Common myeloid progenitor, CD34-positive (primary cell): ENCODE data around the gene AKR1A1.
"Not testable (repeated sequence)": the region's sequence is repeated elsewhere in the genome, so short reads cannot be mapped to it uniquely, and the experiment has no call there.

ENCODE experiments used
- CTCF ChIA-PET: fragments of 350-600 bp; sonication (Branson Sonifier 250); formaldehyde crosslinking; loops from one replicate; lab custom pipeline; 2021; ENCODE audit warnings: antibody characterized with exemption; lab: Charles Lee
- POLR2A ChIA-PET: fragments of 350-600 bp; sonication (Branson Sonifier 250); formaldehyde crosslinking; loops from one replicate; lab custom pipeline; 2021; ENCODE audit warnings: antibody characterized with exemption; lab: Charles Lee
- DNase-seq, 3 donors: peaks; one replicate each; pipeline versions ENCODE4 v3.0.0 to v3.0.0-alpha.2; 2013
- H3K27ac ChIP-seq, 2 experiments: 1 replicate in 1 of 2; 2 replicates in 1 of 2; pipeline ENCODE4 v1.7.0; 2013; ENCODE audit warnings: inconsistent platforms in 2 of 2, low read length in 2 of 2, mild to moderate bottlenecking in 2 of 2, low read depth in 1 of 2, moderate library complexity in 1 of 2; ENCODE audit not compliant: severe bottlenecking in 2 of 2, insufficient read depth in 1 of 2, poor library complexity in 1 of 2
- H3K27me3 ChIP-seq, 5 experiments: replicated peaks in 2 of 5; 1 replicate in 3 of 5; 2 replicates in 2 of 5; pipeline versions ENCODE4 v1.6.1 to v1.7.0; 2013; ENCODE audit warnings: low read length in 4 of 5, mild to moderate bottlenecking in 2 of 5, moderate library complexity in 2 of 5, inconsistent platforms in 1 of 5; ENCODE audit not compliant: insufficient read depth in 5 of 5, control insufficient read depth in 4 of 5
- H3K36me3 ChIP-seq, 4 experiments: 1 replicate in 2 of 4; 2 replicates in 2 of 4; pipeline versions ENCODE4 v1.6.1 to v1.7.0; 2013; ENCODE audit warnings: low read length in 3 of 4, control low read depth in 1 of 4, mild to moderate bottlenecking in 1 of 4; ENCODE audit not compliant: control insufficient read depth in 4 of 4, insufficient read depth in 4 of 4
- H3K4me1 ChIP-seq, 4 experiments: 1 replicate in 3 of 4; 2 replicates in 1 of 4; pipeline versions ENCODE4 v1.6.1 to v1.7.1; 2013; ENCODE audit warnings: low read length in 3 of 4, mild to moderate bottlenecking in 3 of 4, control low read depth in 1 of 4, inconsistent platforms in 1 of 4, moderate library complexity in 1 of 4; ENCODE audit not compliant: control insufficient read depth in 4 of 4, insufficient read depth in 4 of 4; ENCODE audit errors: control extremely low read depth in 1 of 4
- H3K4me3 ChIP-seq, 7 experiments: 1 replicate in 4 of 7; 2 replicates in 3 of 7; pipeline versions ENCODE4 v1.5.1 to v1.7.0; 2013; ENCODE audit warnings: mild to moderate bottlenecking in 7 of 7, low read length in 6 of 7, moderate library complexity in 6 of 7, inconsistent platforms in 2 of 7, low read depth in 2 of 7, control low read depth in 1 of 7; ENCODE audit not compliant: insufficient read depth in 4 of 7, control insufficient read depth in 1 of 7; ENCODE audit errors: extremely low read depth in 1 of 7
- H3K9me3 ChIP-seq, 5 experiments: 1 replicate in 4 of 5; 2 replicates in 1 of 5; pipeline versions ENCODE4 v1.6.1 to v1.7.1; 2013; ENCODE audit warnings: low read length in 4 of 5, mild to moderate bottlenecking in 2 of 5, inconsistent platforms in 1 of 5, low read depth in 1 of 5, moderate library complexity in 1 of 5; ENCODE audit not compliant: control insufficient read depth in 4 of 5, insufficient read depth in 2 of 5; ENCODE audit errors: control extremely low read depth in 1 of 5
- WGBS: methylation state at CpG from one replicate; pipeline ENCODE4 v1.1.5; 2013; ENCODE audit not compliant: insufficient coverage; 5-methylcytosine and 5-hydroxymethylcytosine counted together

Gene AKR1A1

GRCh38 chr1:45508295-45509151 lies 42.1 kb upstream of the AKR1A1 start:
- ChIA-PET POLR2A (interaction anchor here (1.0 kb wide), 1 partner anchor 9 kb away, joined by 3 read pairs; the partner anchor contains the start of genes CCDC163 and MMACHC), CTCF (interaction anchor here (1.0 to 8.4 kb wide), 6 partner anchors 10 to 490 kb away, joined by 3 to 225 read pairs (median 4); no protein-coding TSS in a partner anchor)
- H3K36me3 ChIP-seq, result peaks cover 11 to 61% (median 43%) of the 10 kb centered on the region in 4 experiments
- no peak for DNase-seq
- WGBS, result 88% methylated on average over 13 of the region's 15 CpGs
- H3K4me3 ChIP-seq, result no peak overlapping the region
- H3K9me3 ChIP-seq, result no peaks in the 10 kb centered on the region
- H3K4me1 ChIP-seq, result peaks cover 0 to 2% (median 0%) of the 10 kb centered on the region in 4 experiments
- H3K27me3 ChIP-seq, result no peaks in the 10 kb centered on the region
- H3K27ac ChIP-seq, result peak overlapping the region in 1 of 2 experiments; percentile 41

GRCh38 chr1:45510036-45510971 lies 40.3 kb upstream of the AKR1A1 start:
- H3K4me1 ChIP-seq, result peaks cover 0 to 4% (median 0%) of the 10 kb centered on the region in 4 experiments
- H3K9me3 ChIP-seq, result no peaks in the 10 kb centered on the region
- H3K27ac ChIP-seq, result no peak overlapping the region
- H3K36me3 ChIP-seq, result peaks cover 15 to 74% (median 54%) of the 10 kb centered on the region in 4 experiments
- no peaks in the 10 kb centered on the region for H3K27me3 ChIP-seq
- DNase-seq, result no peak
- H3K4me3 ChIP-seq, result no peak overlapping the region
- CTCF ChIA-PET, result interaction anchor here (1.0 to 8.4 kb wide), 10 partner anchors 9 to 118 kb away, joined by 3 to 225 read pairs (median 16); partner anchors contain the start of genes AKR1A1, CCDC163, MMACHC and PRDX1
- POLR2A ChIA-PET, result no interaction called here
- 80% methylated on average over 5 of the region's 9 CpGs for WGBS

GRCh38 chr1:45510972-45511527 lies 39.6 kb upstream of the AKR1A1 start:
- CTCF ChIA-PET, result interaction anchor here (0.5 to 8.4 kb wide), 13 partner anchors 9 to 1778 kb away, joined by 3 to 225 read pairs (median 15); partner anchors contain the start of genes AKR1A1, CCDC163, MMACHC and PRDX1
- Histone ChIP-seq H3K4me3 (no peak overlapping the region), H3K36me3 (peaks cover 19 to 80% (median 57%) of the 10 kb centered on the region in 4 experiments), H3K9me3 (no peaks in the 10 kb centered on the region), H3K27me3 (no peaks in the 10 kb centered on the region), H3K4me1 (peaks cover 0 to 5% (median 0%) of the 10 kb centered on the region in 4 experiments), H3K27ac (no peak overlapping the region)
- WGBS, result no CpG with 5 or more reads among the region's 4 CpGs
- no peak for DNase-seq
- POLR2A ChIA-PET, result interaction anchor here (2.4 kb wide), 1 partner anchor 11 kb away, joined by 11 read pairs; the partner anchor contains the start of gene PRDX1

- peaks cover 21 to 87% (median 63%) of the 10 kb centered on the region in 4 experiments for H3K36me3 ChIP-seq
- ChIA-PET CTCF (interaction anchor here (0.9 to 8.4 kb wide), 19 partner anchors 10 to 370 kb away, joined by 3 to 225 read pairs (median 7); partner anchors contain the start of genes AKR1A1, CCDC163, MMACHC and PRDX1), POLR2A (interaction anchor here (1.0 to 2.4 kb wide), 5 partner anchors 9 to 56 kb away, joined by 3 to 11 read pairs (median 4); partner anchors contain the start of gene PRDX1)
- no peaks in the 10 kb centered on the region for H3K9me3 ChIP-seq
- DNase-seq, result peak; percentile 61 to 80 (median 71)
- no CpG with 5 or more reads among the region's 1 CpG for WGBS
- H3K27me3 ChIP-seq, result no peaks in the 10 kb centered on the region
- H3K4me1 ChIP-seq, result peaks cover 0 to 8% (median 0%) of the 10 kb centered on the region in 4 experiments
- H3K27ac ChIP-seq, result no peak overlapping the region
- no peak overlapping the region for H3K4me3 ChIP-seq
Observed at GRCh38 chr1:45512641-45513054, 38.0 kb upstream of the AKR1A1 start.

GRCh38 chr1:45513532-45514260 lies 36.9 kb upstream of the AKR1A1 start:
- POLR2A ChIA-PET, result interaction anchor here (1.4 to 2.4 kb wide), 3 partner anchors 8 to 53 kb away, joined by 3 to 11 read pairs (median 4); partner anchors contain the start of gene PRDX1
- H3K36me3 ChIP-seq, result peaks cover 16 to 82% (median 55%) of the 10 kb centered on the region in 4 experiments
- peaks cover 0 to 12% (median 3%) of the 10 kb centered on the region in 4 experiments for H3K4me1 ChIP-seq
- not testable (repeated sequence) for DNase-seq, H3K9me3 ChIP-seq, H3K27ac ChIP-seq, H3K27me3 ChIP-seq, H3K4me3 ChIP-seq
- WGBS, result 84% methylated on average over 5 of the region's 9 CpGs
- CTCF ChIA-PET, result interaction anchor here (1.1 to 8.4 kb wide), 10 partner anchors 9 to 54 kb away, joined by 3 to 225 read pairs (median 17); partner anchors contain the start of genes AKR1A1, CCDC163, MMACHC and PRDX1
